Upper lobe of right lung (tissue), 1 donor: ENCODE results near the gene DAD1. TPM values are rescaled to one million over a fixed set of nuclear protein-coding genes. Genes with fewer than 3 reads are reported as not detected.

Experiments used
- ATAC-seq: fragments of 200-7000 bp; cut with Tn5 transposase; one replicate; pipeline ENCODE4 v1.9.1; 2020; ENCODE audit warnings: mild to moderate bottlenecking, moderate library complexity
- DNase-seq: peaks from one replicate; pipeline ENCODE4 v3.0.0-alpha.2; 2020
- H3K27ac ChIP-seq: fragments of 200-600 bp; one replicate; pipeline ENCODE4 v1.8.0; 2022
- H3K27me3 ChIP-seq: fragments of 200-600 bp; one replicate; pipeline ENCODE4 v1.8.0; 2022; ENCODE audit warnings: mild to moderate bottlenecking
- H3K36me3 ChIP-seq: fragments of 200-600 bp; one replicate; pipeline ENCODE4 v1.8.0; 2022
- H3K4me1 ChIP-seq: fragments of 200-600 bp; one replicate; pipeline ENCODE4 v1.8.0; 2022
- H3K4me3 ChIP-seq: fragments of 200-600 bp; one replicate; pipeline ENCODE4 v1.8.0; 2022; ENCODE audit warnings: mild to moderate bottlenecking
- H3K9me3 ChIP-seq: fragments of 200-600 bp; one replicate; pipeline ENCODE4 v1.8.0; 2022
- intact Hi-C: fragments of 100-400 bp; cut with DNase I; formaldehyde crosslinking; loops from one replicate; pipeline ENCODE4 v1.11.0; 2022
- total RNA-seq: library from RNA; stranded (reverse); fragmentation: NEBNext Ultra II Directional; extraction: Animal tissue kit (Norgen Biotek cat#: 25700); gene quantifications from one replicate; pipeline ENCODE4 v1.2.1, GENCODE V29; 2021
- TF ChIP-seq, protein P1 (sequence below): fragments of 200-600 bp; IDR thresholded peaks from one replicate; pipeline ENCODE4 v1.8.0; 2022; ENCODE audit warnings: antibody characterized with exemption
- donor health status: DM: no; HTN: yes; CAD: no; lungs with severe emphysema.

The DAD1 gene
- total RNA-seq, 1 donor from 2014 or later, result 184 TPM

DNA sequence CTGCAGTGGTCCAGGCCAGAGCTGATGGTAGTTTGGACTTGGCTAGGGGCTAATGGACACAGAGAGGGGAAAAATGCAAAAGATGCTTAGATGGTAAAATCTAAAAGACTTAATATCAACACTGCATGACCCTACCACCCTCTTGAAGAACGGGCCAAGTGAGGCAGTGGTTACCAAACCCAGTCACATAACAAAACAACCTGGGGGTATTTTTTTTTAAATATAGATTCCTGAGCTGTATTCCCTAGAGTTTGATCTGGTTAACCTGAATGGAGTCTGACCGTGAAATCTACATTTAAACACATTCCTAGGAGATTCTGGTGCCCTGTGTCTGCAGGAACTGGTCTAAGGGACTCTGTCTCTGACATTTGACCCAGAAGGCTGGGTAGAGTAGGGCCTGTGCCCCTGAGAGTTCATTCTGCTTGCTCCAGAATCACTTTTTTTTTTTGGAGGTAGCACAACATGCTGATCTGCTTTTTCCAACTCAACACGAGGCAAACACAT is 24.8 kb upstream of the DAD1 start:
- Histone ChIP-seq H3K27me3 (no peaks in the 10 kb centered on the region), H3K4me1 (peaks cover 18% of the 10 kb centered on the region), H3K4me3 (no peak overlapping the region), H3K27ac (peak overlapping the region; percentile 11), H3K36me3 (peaks cover 35% of the 10 kb centered on the region), H3K9me3 (no peaks in the 10 kb centered on the region)
- ATAC-seq, result no peak
- intact Hi-C loops, result no loop called here
- TF ChIP-seq, protein P1, sequence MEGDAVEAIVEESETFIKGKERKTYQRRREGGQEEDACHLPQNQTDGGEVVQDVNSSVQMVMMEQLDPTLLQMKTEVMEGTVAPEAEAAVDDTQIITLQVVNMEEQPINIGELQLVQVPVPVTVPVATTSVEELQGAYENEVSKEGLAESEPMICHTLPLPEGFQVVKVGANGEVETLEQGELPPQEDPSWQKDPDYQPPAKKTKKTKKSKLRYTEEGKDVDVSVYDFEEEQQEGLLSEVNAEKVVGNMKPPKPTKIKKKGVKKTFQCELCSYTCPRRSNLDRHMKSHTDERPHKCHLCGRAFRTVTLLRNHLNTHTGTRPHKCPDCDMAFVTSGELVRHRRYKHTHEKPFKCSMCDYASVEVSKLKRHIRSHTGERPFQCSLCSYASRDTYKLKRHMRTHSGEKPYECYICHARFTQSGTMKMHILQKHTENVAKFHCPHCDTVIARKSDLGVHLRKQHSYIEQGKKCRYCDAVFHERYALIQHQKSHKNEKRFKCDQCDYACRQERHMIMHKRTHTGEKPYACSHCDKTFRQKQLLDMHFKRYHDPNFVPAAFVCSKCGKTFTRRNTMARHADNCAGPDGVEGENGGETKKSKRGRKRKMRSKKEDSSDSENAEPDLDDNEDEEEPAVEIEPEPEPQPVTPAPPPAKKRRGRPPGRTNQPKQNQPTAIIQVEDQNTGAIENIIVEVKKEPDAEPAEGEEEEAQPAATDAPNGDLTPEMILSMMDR, result no peak
- DNase-seq, result no peak

DNA sequence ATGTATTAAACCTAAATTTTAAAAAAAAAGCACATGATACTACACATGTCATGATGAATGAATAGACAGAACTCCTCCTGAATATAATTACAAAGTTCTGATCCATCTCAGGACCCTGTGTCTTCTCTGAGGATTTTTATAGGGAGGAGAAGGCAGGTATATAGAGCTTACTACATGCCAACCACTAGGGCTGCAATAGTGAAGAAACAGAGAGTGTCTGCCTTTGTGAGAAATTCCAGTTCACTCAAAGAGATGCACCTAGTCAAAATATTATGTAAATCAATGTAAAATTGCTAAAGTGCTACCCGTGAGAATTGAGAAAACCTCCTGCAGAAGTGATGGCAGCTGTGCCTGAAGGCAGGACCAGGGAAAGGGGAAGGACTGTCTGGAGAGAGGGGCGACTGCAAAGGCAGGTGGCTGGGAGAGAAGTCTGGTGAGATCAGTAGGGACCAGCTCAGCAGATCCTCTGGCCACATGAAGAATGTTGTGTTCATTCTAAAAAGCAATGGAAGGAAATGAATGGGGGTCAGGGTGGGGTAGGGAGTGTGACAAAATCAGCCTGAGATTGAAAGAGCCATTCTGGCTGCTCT is 24.2 kb upstream of the DAD1 start:
- Histone ChIP-seq H3K27ac (peak overlapping the region; percentile 11), H3K36me3 (peaks cover 39% of the 10 kb centered on the region), H3K4me3 (no peak overlapping the region), H3K4me1 (peaks cover 18% of the 10 kb centered on the region), H3K27me3 (no peaks in the 10 kb centered on the region), H3K9me3 (no peaks in the 10 kb centered on the region)
- ATAC-seq, result no peak
- intact Hi-C loops, result no loop called here
- no peak for DNase-seq
- TF ChIP-seq, protein P1, result no peak

DNA sequence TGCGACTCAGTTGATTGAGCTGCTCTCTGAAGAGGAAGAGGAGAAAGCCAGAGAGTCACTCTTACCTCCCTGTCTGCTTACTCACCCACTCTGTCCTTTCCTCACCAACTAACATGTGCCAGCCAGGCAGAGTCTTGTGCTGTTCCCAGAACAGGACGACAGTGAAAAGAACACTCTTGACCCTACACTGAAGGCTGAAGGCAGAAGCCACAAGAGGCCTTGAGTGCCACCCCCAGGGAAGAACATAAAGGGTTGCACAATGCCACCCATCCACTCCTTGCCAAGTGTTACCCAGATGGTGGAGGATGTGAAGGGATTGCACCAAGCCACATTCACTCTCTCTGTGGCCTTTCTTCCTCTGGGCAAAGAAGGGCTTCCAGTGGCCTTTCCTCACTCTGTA is 21.9 kb upstream of the DAD1 start:
- H3K27ac ChIP-seq, result no peak overlapping the region
- TF ChIP-seq, protein P1, result no peak
- no peak overlapping the region for H3K4me3 ChIP-seq
- H3K36me3 ChIP-seq, result peaks cover 62% of the 10 kb centered on the region
- ATAC-seq (peak; percentile 50), DNase-seq (no peak)
- no peaks in the 10 kb centered on the region for H3K9me3 ChIP-seq
- H3K27me3 ChIP-seq, result no peaks in the 10 kb centered on the region
- peaks cover 18% of the 10 kb centered on the region for H3K4me1 ChIP-seq
- intact Hi-C loops, result no loop called here

DNA sequence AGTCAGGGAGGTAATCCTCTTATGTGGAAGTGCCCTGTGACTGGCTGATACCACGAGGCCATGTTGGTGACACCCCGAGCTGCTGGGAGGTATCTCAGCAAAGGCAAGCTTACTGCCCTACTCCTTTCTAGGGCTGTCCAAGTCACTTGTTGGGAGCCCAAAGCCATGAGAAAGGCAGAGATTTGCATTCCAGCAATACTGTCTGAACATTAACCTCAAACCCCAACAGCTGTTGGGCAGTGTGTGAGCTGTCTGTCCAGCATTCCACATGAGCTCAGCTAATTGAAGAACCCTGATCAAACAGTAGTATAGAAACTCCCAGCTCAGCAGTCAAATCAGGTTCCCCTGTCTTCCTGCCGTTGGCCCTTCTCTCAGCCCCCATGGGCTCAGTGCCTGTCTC is 18.3 kb upstream of the DAD1 start:
- ATAC-seq, result no peak
- Histone ChIP-seq H3K9me3 (no peaks in the 10 kb centered on the region), H3K27me3 (no peaks in the 10 kb centered on the region), H3K4me1 (no peaks in the 10 kb centered on the region), H3K36me3 (peaks cover 97% of the 10 kb centered on the region), H3K4me3 (no peak overlapping the region), H3K27ac (no peak overlapping the region)
- TF ChIP-seq, protein P1, result no peak
- intact Hi-C loops, result no loop called here
- no peak for DNase-seq

DNA sequence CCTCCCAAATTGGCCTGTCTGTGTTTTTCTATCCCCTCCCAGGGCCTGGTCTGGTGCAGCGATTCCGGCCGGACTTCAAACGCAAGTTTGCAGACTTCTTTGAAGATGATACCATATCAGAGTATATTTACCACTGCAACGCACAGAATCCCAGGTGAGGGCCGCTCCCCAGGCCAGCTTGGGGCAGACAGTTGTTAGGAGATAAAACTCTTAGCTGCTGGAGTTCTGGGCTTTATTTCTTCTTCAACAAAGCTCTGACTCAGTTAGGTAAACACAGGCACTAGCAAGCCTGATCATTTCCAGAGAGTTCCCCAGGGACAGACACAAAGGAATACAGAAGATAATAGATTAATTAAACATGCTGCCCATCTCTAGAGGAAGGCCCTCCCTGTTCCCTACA is 17.4 kb upstream of the DAD1 start:
- Histone ChIP-seq H3K27ac (no peak overlapping the region), H3K9me3 (no peaks in the 10 kb centered on the region), H3K4me3 (no peak overlapping the region), H3K4me1 (no peaks in the 10 kb centered on the region), H3K27me3 (no peaks in the 10 kb centered on the region), H3K36me3 (peaks cover 98% of the 10 kb centered on the region)
- TF ChIP-seq, protein P1, result no peak
- ATAC-seq, result no peak
- DNase-seq, result no peak
- intact Hi-C loops, result no loop called here

DNA sequence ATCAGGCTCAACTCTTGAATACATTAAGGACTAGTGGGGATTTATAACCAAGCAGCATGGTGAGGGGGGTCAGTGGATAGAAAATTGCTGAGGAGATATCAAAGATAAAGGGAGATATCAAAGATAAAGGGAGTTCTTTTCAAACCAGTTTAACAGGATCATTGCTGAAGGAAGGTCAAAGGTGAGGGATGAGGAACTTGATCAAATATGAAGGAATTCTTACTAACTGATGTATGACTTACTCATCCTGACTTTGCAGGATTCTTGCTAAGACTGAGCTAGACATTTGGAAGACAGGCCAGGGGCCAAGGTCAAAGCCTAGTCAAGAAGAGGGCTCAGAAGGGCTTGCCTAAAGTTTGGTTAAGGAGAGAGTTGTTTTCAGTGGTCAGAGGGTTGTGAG is 13.8 kb upstream of the DAD1 start:
- DNase-seq, result no peak
- Histone ChIP-seq H3K27me3 (no peaks in the 10 kb centered on the region), H3K9me3 (no peaks in the 10 kb centered on the region), H3K4me1 (peaks cover 17% of the 10 kb centered on the region), H3K27ac (no peak overlapping the region), H3K4me3 (no peak overlapping the region), H3K36me3 (peaks cover 68% of the 10 kb centered on the region)
- ATAC-seq, result no peak
- intact Hi-C loops, result no loop called here
- TF ChIP-seq, protein P1, result no peak
